AML-193 (cell line): ENCODE measurements around the gene NEUROG1.

Source experiments
- DNase-seq, 2 experiments: peaks; one replicate each; lab custom pipeline; 2025; lab: John Stamatoyannopoulos, UW

The NEUROG1 gene

GRCh38 chr5:135535820-135536801, at the start of gene NEUROG1:
NEUROG1 (minus strand) TSS chr5:135535964; CDS start chr5:135535690, 274 bp downstream.
- DNase-seq = no peak

GRCh38 chr5:135584918-135585317, 49.2 kb upstream of the NEUROG1 start:
- no peak for DNase-seq

- DNase-seq = no peak
Observed at GRCh38 chr5:135584276-135584675, 48.5 kb upstream of the NEUROG1 start.

GRCh38 chr5:135582099-135582781, 46.5 kb upstream of the NEUROG1 start:
- DNase-seq = no peak

GRCh38 chr5:135578685-135579341, 43.0 kb upstream of the NEUROG1 start, which contains the start of gene CXCL14:
CXCL14 (minus strand) TSS chr5:135578991; CDS start chr5:135578778, 213 bp downstream.
- no peak for DNase-seq

- no peak for DNase-seq
Observed at GRCh38 chr5:135578305-135578684, 42.5 kb upstream of the NEUROG1 start.

GRCh38 chr5:135577421-135577820, 41.7 kb upstream of the NEUROG1 start:
- no peak for DNase-seq

GRCh38 chr5:135576075-135576599, 40.4 kb upstream of the NEUROG1 start:
- DNase-seq = no peak

GRCh38 chr5:135574493-135574892, 38.7 kb upstream of the NEUROG1 start:
- DNase-seq = no peak

GRCh38 chr5:135571902-135572301, 36.1 kb upstream of the NEUROG1 start:
- DNase-seq = no peak

GRCh38 chr5:135571066-135571609, 35.4 kb upstream of the NEUROG1 start:
- no peak for DNase-seq

GRCh38 chr5:135570453-135570764, 34.6 kb upstream of the NEUROG1 start:
- DNase-seq = no peak

GRCh38 chr5:135569755-135570452, 34.1 kb upstream of the NEUROG1 start:
- DNase-seq = peak; percentile 13 to 26

- DNase-seq = no peak
Observed at GRCh38 chr5:135568923-135569360, 33.2 kb upstream of the NEUROG1 start.

GRCh38 chr5:135568246-135568645, 32.5 kb upstream of the NEUROG1 start:
- DNase-seq = no peak

GRCh38 chr5:135567661-135568060, 31.9 kb upstream of the NEUROG1 start:
- DNase-seq = no peak

GRCh38 chr5:135566422-135567400, 30.9 kb upstream of the NEUROG1 start:
- DNase-seq = no peak

- peak; percentile 36 to 41 for DNase-seq
Observed at GRCh38 chr5:135565725-135566421, 30.1 kb upstream of the NEUROG1 start.

- DNase-seq = no peak
Observed at GRCh38 chr5:135565266-135565665, 29.5 kb upstream of the NEUROG1 start.
